HepG2 (cell line): ENCODE data around the gene GRK3. TPM values are rescaled to one million over a fixed set of nuclear protein-coding genes. Genes with fewer than 3 reads are reported as not detected.

ENCODE experiments used
- ATAC-seq: fragments of 200-7000 bp; cut with Tn5 transposase; 3 replicates; pipeline ENCODE4 v1.9.1; 2020; ENCODE audit warnings: mild to moderate bottlenecking, moderate library complexity
- BruUV-seq: library from RNA; stranded (reverse); fragments of 400-500 nt; replicated peaks from 2 replicates; lab custom pipeline; 2021; lab: Mats Ljungman, UMichigan
- CTCF ChIA-PET: fragments of 300-600 bp; formaldehyde crosslinking; extraction: SDS; loops from one replicate; lab custom pipeline; 2021; ENCODE audit warnings: low total read pairs, inconsistent platforms, low intra/inter-chr PET ratio; lab: Yijun Ruan, JAX
- POLR2A ChIA-PET: fragments of 350-600 bp; sonication (Branson Sonifier 250); formaldehyde crosslinking; loops from one replicate; lab custom pipeline; 2020; ENCODE audit warnings: antibody characterized with exemption, inconsistent platforms; lab: Yijun Ruan, JAX
- DNase-seq: peaks from one replicate; pipeline ENCODE4 v3.0.0-alpha.2; 2015; ENCODE audit warnings: low spot score
- FAIRE-seq: peaks from 3 replicates; lab custom pipeline; 2011; peaks lifted over from hg19 to GRCh38; lab: Jason Lieb, UNC
- H2AFZ ChIP-seq: one replicate; pipeline ENCODE4 v1.6.1; 2011; ENCODE audit warnings: low read length, inconsistent platforms
- H3K27ac ChIP-seq: fragments of 300-600 bp; 3 replicates; pipeline ENCODE4 v1.8.0; 2011; ENCODE audit warnings: mixed run types, mild to moderate bottlenecking, mixed read lengths, low read length, inconsistent platforms; ENCODE audit not compliant: insufficient read depth; ENCODE audit errors: extremely low read length
- H3K27me3 ChIP-seq, 2 experiments: fragments of 200-600 bp in 1 of 2; 2 replicates in 1 of 2; 3 replicates in 1 of 2; pipeline versions ENCODE4 v1.6.0 to v1.8.0; 2011; ENCODE audit warnings: low read length in 2 of 2, mild to moderate bottlenecking in 2 of 2, moderate library complexity in 2 of 2, inconsistent platforms in 1 of 2; ENCODE audit not compliant: insufficient read depth in 2 of 2, control insufficient read depth in 1 of 2
- H3K36me3 ChIP-seq, 2 experiments: fragments of 200-600 bp in 1 of 2; replicated peaks in 1 of 2; 2 replicates in 1 of 2; 3 replicates in 1 of 2; pipeline versions ENCODE4 v1.5.1 to v1.8.0; 2011; ENCODE audit warnings: low read length in 2 of 2, inconsistent platforms in 1 of 2; ENCODE audit not compliant: insufficient read depth in 2 of 2, control insufficient read depth in 1 of 2
- H3K4me1 ChIP-seq: 2 replicates; pipeline ENCODE4 v1.5.1; 2012; ENCODE audit warnings: low read length, inconsistent platforms; ENCODE audit not compliant: insufficient read depth
- H3K4me2 ChIP-seq: 2 replicates; pipeline ENCODE4 v1.6.0; 2011; ENCODE audit warnings: low read depth, low read length, inconsistent platforms
- H3K4me3 ChIP-seq, 3 experiments: fragments of 200-600 bp in 1 of 3; sonication (generic), shearing (Covaris generic) in 1 of 3; replicated peaks in 1 of 3; 2 replicates each; pipeline ENCODE4 v1.5.1; 2011 to 2016; ENCODE audit warnings: low read length in 3 of 3, inconsistent platforms in 2 of 3, low read depth in 2 of 3, mild to moderate bottlenecking in 2 of 3, control low read depth in 1 of 3, mixed read lengths in 1 of 3; ENCODE audit not compliant: insufficient read depth in 1 of 3
- H3K79me2 ChIP-seq: one replicate; pipeline ENCODE4 v1.6.1; 2011; ENCODE audit warnings: low read length, inconsistent platforms; ENCODE audit not compliant: insufficient read depth
- H3K9ac ChIP-seq: 2 replicates; pipeline ENCODE4 v1.6.0; 2011; ENCODE audit warnings: mild to moderate bottlenecking, low read depth, low read length, inconsistent platforms; ENCODE audit not compliant: insufficient read depth
- H3K9me3 ChIP-seq: 2 replicates; pipeline ENCODE4 v1.5.1; 2012; ENCODE audit warnings: mild to moderate bottlenecking, low read length
- H4K20me1 ChIP-seq: 2 replicates; pipeline ENCODE4 v1.6.0; 2011; ENCODE audit warnings: inconsistent platforms, mild to moderate bottlenecking, low read length, moderate library complexity; ENCODE audit not compliant: insufficient read depth
- CREM ChIP-seq, 2 experiments: sonication (generic) in 1 of 2; formaldehyde crosslinking in 1 of 2; IDR thresholded peaks; 2 replicates each; pipeline versions ENCODE4 v1.4.0 to v1.6.1; 2016 to 2020; ENCODE audit warnings: antibody characterized with exemption in 1 of 2, mild to moderate bottlenecking in 1 of 2, missing genetic modification reagents in 1 of 2
- DPF2 ChIP-seq: sonication (generic); formaldehyde crosslinking; IDR thresholded peaks from 2 replicates; pipeline ENCODE4 v1.4.0; 2020; ENCODE audit warnings: mild to moderate bottlenecking, low read depth, missing genetic modification reagents, borderline replicate concordance
- FOXA1 ChIP-seq, 2 experiments: fragments of 450-650 bp in 1 of 2; sonication (generic) in 1 of 2; formaldehyde crosslinking in 1 of 2; IDR thresholded peaks; 2 replicates each; pipeline versions ENCODE4 v1.4.0 to v1.6.1; 2016 to 2020; ENCODE audit warnings: missing genetic modification reagents in 1 of 2
- GABPA ChIP-seq, 2 experiments: IDR thresholded peaks; 2 replicates each; pipeline ENCODE4 v1.6.1; 2011 to 2016; ENCODE audit warnings: low read depth in 2 of 2, low read length in 1 of 2, missing biosample characterization in 1 of 2, missing genetic modification characterization in 1 of 2
- GABPB1 ChIP-seq: IDR thresholded peaks from 2 replicates; pipeline ENCODE4 v1.6.1; 2016; ENCODE audit warnings: mild to moderate bottlenecking, missing genetic modification reagents, moderate library complexity, missing compliant biosample characterization
- IRF2 ChIP-seq: IDR thresholded peaks from 2 replicates; pipeline ENCODE4 v1.6.1; 2018; ENCODE audit warnings: missing genetic modification reagents, missing compliant biosample characterization
- JUNB ChIP-seq: sonication (generic); formaldehyde crosslinking; IDR thresholded peaks from 2 replicates; pipeline ENCODE4 v1.8.0; 2022; ENCODE audit warnings: missing genetic modification reagents, mild to moderate bottlenecking, borderline replicate concordance
- LCORL ChIP-seq, 2 experiments: fragments of 450-650 bp in 1 of 2; sonication (generic) in 1 of 2; formaldehyde crosslinking in 1 of 2; IDR thresholded peaks; 2 replicates each; pipeline versions ENCODE4 v1.5.0 to v1.6.1; 2017 to 2020; ENCODE audit warnings: antibody characterized with exemption in 1 of 2, missing genetic modification reagents in 1 of 2
- NFIB ChIP-seq: sonication (generic); formaldehyde crosslinking; IDR thresholded peaks from 2 replicates; pipeline ENCODE4 v1.9.0; 2021; ENCODE audit warnings: missing genetic modification reagents, mild to moderate bottlenecking, borderline replicate concordance
- NR2F6 ChIP-seq, 2 experiments: IDR thresholded peaks; 2 replicates each; pipeline ENCODE4 v1.6.1; 2016; ENCODE audit warnings: antibody characterized with exemption in 1 of 2, mild to moderate bottlenecking in 1 of 2
- RAD21 ChIP-seq: fragments of 450-650 bp; formaldehyde crosslinking; IDR thresholded peaks from 2 replicates; pipeline ENCODE4 v1.5.0; 2020; ENCODE audit warnings: mild to moderate bottlenecking
- RARA ChIP-seq: IDR thresholded peaks from 2 replicates; pipeline ENCODE4 v1.6.1; 2016; ENCODE audit warnings: missing genetic modification reagents, missing compliant biosample characterization
- RXRA ChIP-seq: sonication (generic); formaldehyde crosslinking; IDR thresholded peaks from 2 replicates; pipeline ENCODE4 v1.5.1; 2020; ENCODE audit warnings: missing genetic modification reagents
- TCF7 ChIP-seq: sonication (generic); IDR thresholded peaks from 2 replicates; pipeline ENCODE4 v1.6.1; 2016; ENCODE audit warnings: antibody characterized with exemption, low read depth
- THRA ChIP-seq: sonication (generic); formaldehyde crosslinking; IDR thresholded peaks from 2 replicates; pipeline ENCODE4 v1.4.0; 2020; ENCODE audit warnings: missing genetic modification reagents, borderline replicate concordance
- UBTF ChIP-seq: sonication (generic); formaldehyde crosslinking; IDR thresholded peaks from 2 replicates; pipeline ENCODE4 v1.4.0; 2020; ENCODE audit warnings: mild to moderate bottlenecking, missing genetic modification reagents
- ZFAT ChIP-seq: sonication (generic); formaldehyde crosslinking; conservative IDR thresholded peaks from 2 replicates; pipeline ENCODE4 v1.8.1; 2023; ENCODE audit warnings: missing genetic modification reagents, inconsistent platforms
- ZMYM4 ChIP-seq: sonication (generic); formaldehyde crosslinking; IDR thresholded peaks from 2 replicates; pipeline ENCODE4 v1.8.1; 2023; ENCODE audit warnings: mild to moderate bottlenecking, missing genetic modification reagents
- ZNF256 ChIP-seq: sonication (generic); formaldehyde crosslinking; conservative IDR thresholded peaks from 2 replicates; pipeline ENCODE4 v1.4.0; 2020; ENCODE audit warnings: missing genetic modification reagents
- ZSCAN29 ChIP-seq: sonication (generic); formaldehyde crosslinking; conservative IDR thresholded peaks from 2 replicates; pipeline ENCODE4 v1.4.0; 2020; ENCODE audit warnings: mild to moderate bottlenecking, missing genetic modification reagents
- WGBS: methylation state at CpG from one replicate; pipeline ENCODE4 v1.1.6; 2017; ENCODE audit warnings: low lambda C conversion rate; 5-methylcytosine and 5-hydroxymethylcytosine counted together
- in situ Hi-C: cut with HindIII; loops from 2 replicates; pipeline ENCODE4 v1.10.0; 2017; ENCODE audit warnings: low pct_unique_long_range_greater_than_20kb; ENCODE audit not compliant: extremely low pct_ligation_motif_present
- intact Hi-C: fragments of 100-400 bp; cut with micrococcal nuclease; formaldehyde crosslinking; loops from one replicate; pipeline ENCODE4 v1.10.0; 2022; ENCODE audit not compliant: unreplicated experiment
- polyA plus RNA-seq, 8 experiments: library from polyadenylated mRNA; depleted of rRNA in 3 of 8; stranded (reverse) in 7 of 8; unstranded in 1 of 8; fragments of >200 nt; fragmentation: Illumina TruSeq in 4 of 8; extraction: Trizol in 4 of 8; gene quantifications; 2 replicates each; pipeline versions ENCODE4 v1.2.1 to v1.2.3, GENCODE V29; 2011 to 2016; ENCODE audit warnings: low read depth in 4 of 8, missing spikeins in 1 of 8, mixed read lengths in 1 of 8; ENCODE audit not compliant: insufficient read depth in 1 of 8
- total RNA-seq, 5 experiments: library from RNA; depleted of rRNA; stranded (reverse); fragments of >200 nt; fragmentation: Illumina TruSeq; extraction: Trizol; gene quantifications; 2 replicates each; pipeline ENCODE4 v1.2.3, GENCODE V29; 2016; ENCODE audit warnings: low read depth in 1 of 5

Gene GRK3
- total and polyA plus RNA-seq, 2 of the 13 experiments (the other 11 are each of a cell fraction or from before 2014, with no cell fraction given): 8.5 to 16.7 TPM

GRCh38 chr22:25518000-25518663, 46.3 kb upstream of the GRK3 start:
- in situ Hi-C loops: no loop called here
- FAIRE-seq (peak; percentile 74), ATAC-seq (peak; percentile 70), DNase-seq (peak; percentile 90)
- no peak overlapping the region for H3K27ac ChIP-seq
- H3K27me3 ChIP-seq: no peaks in the 10 kb centered on the region
- no peaks in the 10 kb centered on the region for H3K79me2 ChIP-seq
- peaks cover 24% of the 10 kb centered on the region for H3K4me1 ChIP-seq
- no peaks in the 10 kb centered on the region for H3K36me3 ChIP-seq
- ChIA-PET CTCF (no interaction called here), POLR2A (no interaction called here)
- H3K4me3 ChIP-seq: no peak overlapping the region
- BruUV-seq: no TSS peak
- H3K4me2 ChIP-seq: no peak overlapping the region
- no peaks in the 10 kb centered on the region for H4K20me1 ChIP-seq
- no peak overlapping the region for H2AFZ ChIP-seq
- no peaks in the 10 kb centered on the region for H3K9me3 ChIP-seq
- WGBS: 25% methylated on average over 12 of the region's 12 CpGs
- intact Hi-C loops: no loop called here
- no peak overlapping the region for H3K9ac ChIP-seq
- TF ChIP-seq NR2F6 (IDR thresholded peaks at IDR 0.05) (peak; percentile 91), NR2F6 (CRISPR knock-in tag; IDR thresholded peaks at IDR 0.05) (peak; percentile 93), THRA (CRISPR knock-in tag) (peak; percentile 67; the same call in 1 of the 2 replicates), ZFAT (CRISPR knock-in tag) (no peak), ZSCAN29 (CRISPR knock-in tag) (no peak), GABPA (IDR thresholded peaks at IDR 0.05; ENCODE audit: low read depth, low read length) (no peak), GABPA (CRISPR knock-in tag; IDR thresholded peaks at IDR 0.05; ENCODE audit: low read depth) (peak; percentile 62), NFIB (CRISPR knock-in tag) (no peak), ZMYM4 (CRISPR knock-in tag) (0 out of 2 replicates have a peak, but pooled peaks have one; percentile 16), TCF7 (peak; percentile 81), CREM (IDR thresholded peaks at IDR 0.05) (0 out of 2 replicates have a peak, but pooled peaks have one; percentile 26), CREM (CRISPR knock-in tag; IDR thresholded peaks at IDR 0.05) (no peak), RXRA (CRISPR knock-in tag) (peak; percentile 25; the same call in 1 of the 2 replicates), ZNF256 (CRISPR knock-in tag) (no peak), FOXA1 (IDR thresholded peaks at IDR 0.05) (no peak), FOXA1 (CRISPR knock-in tag; IDR thresholded peaks at IDR 0.05) (peak; percentile 62), DPF2 (CRISPR knock-in tag) (0 out of 2 replicates have a peak, but pooled peaks have one; percentile 26), JUNB (CRISPR knock-in tag) (no peak), UBTF (CRISPR knock-in tag) (no peak), LCORL (IDR thresholded peaks at IDR 0.05) (no peak), LCORL (CRISPR knock-in tag; IDR thresholded peaks at IDR 0.05) (no peak), GABPB1 (CRISPR knock-in tag) (no peak; the same call in 1 of the 2 replicates), RARA (CRISPR knock-in tag) (peak; percentile 88), IRF2 (no peak), RAD21 (CRISPR knock-in tag) (no peak)
